Measurements from ENCODE around the gene PRSS56. TPM values are rescaled to one million over a fixed set of nuclear protein-coding genes. Genes with fewer than 3 reads are reported as not detected.
A peak's percentile ranks its signal among the peaks of the same experiment; 100 is the strongest.

Gene PRSS56
- total and polyA plus RNA-seq, 2 of the 13 experiments (the other 11 are each of a cell fraction or from before 2014, with no cell fraction given), result not detected

GRCh38 chr2:232480201-232481190 lies 39.7 kb upstream of the PRSS56 start:
- Histone ChIP-seq H3K9ac (ENCODE audit: insufficient read depth, low read depth, low read length) (no peak overlapping the region), H3K9me3 (ENCODE audit: low read length) (no peaks in the 10 kb centered on the region), H3K79me2 (ENCODE audit: insufficient read depth, low read length) (no peaks in the 10 kb centered on the region), H3K4me3 (replicated peaks in 1 of 3; ENCODE audit: insufficient read depth in 1 of 3, low read depth in 2 of 3, low read length in 3 of 3) (no peak overlapping the region), H3K4me1 (ENCODE audit: insufficient read depth, low read length) (no peaks in the 10 kb centered on the region), H3K27me3 (ENCODE audit: control insufficient read depth in 1 of 2, insufficient read depth in 2 of 2, low read length in 2 of 2) (peaks cover 32 to 84% of the 10 kb centered on the region in 2 experiments), H3K27ac (ENCODE audit: extremely low read length, insufficient read depth, low read length) (no peak overlapping the region), H3K4me2 (ENCODE audit: low read depth, low read length) (no peak overlapping the region), H2AFZ (ENCODE audit: low read length) (no peak overlapping the region), H3K36me3 (replicated peaks in 1 of 2; ENCODE audit: control insufficient read depth in 1 of 2, insufficient read depth in 2 of 2, low read length in 2 of 2) (no peaks in the 10 kb centered on the region), H4K20me1 (ENCODE audit: insufficient read depth, low read length) (no peaks in the 10 kb centered on the region; the same call in 1 of the 2 replicates)
- CTCF ChIA-PET (ENCODE audit: low intra/inter-chr PET ratio, low total read pairs), result interaction anchor here (2.2 kb wide), 1 partner anchor 42 kb away, joined by 6 read pairs; no protein-coding TSS in a partner anchor
- BruUV-seq (replicated peaks), result no TSS peak
- no peak for TF ChIP-seq JUND (CRISPR knock-in tag; IDR thresholded peaks at IDR 0.05)
- TF ChIP-seq FOXK1 (CRISPR knock-in tag; IDR thresholded peaks at IDR 0.05; ENCODE audit: borderline replicate concordance, low read depth), result no peak
- peak; percentile 1; the same call in 1 of the 2 replicates for TF ChIP-seq KDM5B (CRISPR knock-in tag; IDR thresholded peaks at IDR 0.05; ENCODE audit: borderline replicate concordance)
- TF ChIP-seq ZNF672 (CRISPR knock-in tag; IDR thresholded peaks at IDR 0.05), result no peak
- no peak for TF ChIP-seq NFE2 (CRISPR knock-in tag; IDR thresholded peaks at IDR 0.05)
- TF ChIP-seq ZNF326 (CRISPR knock-in tag; IDR thresholded peaks at IDR 0.05; ENCODE audit: borderline replicate concordance), result no peak
- no peak for TF ChIP-seq ZNF589 (CRISPR knock-in tag; conservative IDR thresholded peaks at IDR 0.05)
- no peak for FAIRE-seq
- intact Hi-C loops (cut with micrococcal nuclease; ENCODE audit: unreplicated experiment), result no loop called here
- WGBS (ENCODE audit: low lambda C conversion rate), result 21% methylated on average over 17 of the region's 26 CpGs
- POLR2A ChIA-PET, result no interaction called here
- peak; percentile 5; the same call in 2 of the 3 replicates for ATAC-seq
- in situ Hi-C loops (cut with HindIII; ENCODE audit: extremely low pct_ligation_motif_present, low pct_unique_long_range_greater_than_20kb), result no loop called here
- DNase-seq (ENCODE audit: low spot score), result no peak

Data from HepG2 (cell line).